ENCODE results near the gene SNX20. TPM values are rescaled to one million over a fixed set of nuclear protein-coding genes. Genes with fewer than 3 reads are reported as not detected.

The SNX20 gene
- total and polyA plus RNA-seq, 10 donors: 17.6 to 50.5 (median 31.5) TPM

DNA sequence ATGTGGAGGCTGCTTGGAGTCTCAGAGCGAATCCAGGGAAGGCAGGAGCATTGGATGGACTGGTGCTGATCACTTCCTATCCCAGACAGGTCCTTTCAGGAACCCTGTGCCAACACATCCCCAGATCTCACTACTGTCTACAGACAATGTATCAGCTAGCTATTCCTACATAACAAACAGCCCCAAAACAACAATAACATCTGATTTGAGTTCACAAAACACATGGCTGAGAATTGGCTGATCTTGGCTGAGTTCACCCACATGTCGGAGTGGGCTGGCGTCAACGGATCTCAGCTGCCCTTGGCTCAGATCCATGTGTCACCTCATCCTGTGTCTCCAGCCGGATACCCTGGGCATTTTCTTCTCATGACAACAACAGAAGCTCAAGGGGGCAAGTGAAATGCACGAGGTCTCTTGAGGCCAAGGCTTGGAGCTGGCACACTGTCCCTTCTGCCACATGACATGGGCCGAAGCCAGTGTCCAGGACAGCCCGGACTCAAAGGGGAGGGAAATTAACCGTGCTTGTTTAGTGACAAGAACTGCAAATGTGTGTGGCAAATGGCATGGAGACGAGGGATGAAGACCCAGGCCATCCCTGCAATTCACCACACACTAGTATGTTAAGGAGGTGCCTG is 18.7 kb downstream of the SNX20 start:
- no peaks in the 10 kb centered on the region for H3K27me3 ChIP-seq (replicated peaks in 1 of 7)
- intact Hi-C loops (cut with DNase I; ENCODE audit: low total_unique reads): loop anchor here (10.0 kb wide), 4 partner anchors 142 to 638 kb away; partner anchors contain the start of genes BRD7 and CNEP1R1
- no peak overlapping the region for H3K4me3 ChIP-seq
- no peak for DNase-seq
- no peaks in the 10 kb centered on the region for H3K9me3 ChIP-seq
- peaks cover 14 to 37% (median 33%) of the 10 kb centered on the region in 6 donors for H3K4me1 ChIP-seq
- WGBS, 5 donors: 89 to 97% (median 93%) methylated on average over 10 of the region's 10 CpGs
- TF ChIP-seq, protein P1, sequence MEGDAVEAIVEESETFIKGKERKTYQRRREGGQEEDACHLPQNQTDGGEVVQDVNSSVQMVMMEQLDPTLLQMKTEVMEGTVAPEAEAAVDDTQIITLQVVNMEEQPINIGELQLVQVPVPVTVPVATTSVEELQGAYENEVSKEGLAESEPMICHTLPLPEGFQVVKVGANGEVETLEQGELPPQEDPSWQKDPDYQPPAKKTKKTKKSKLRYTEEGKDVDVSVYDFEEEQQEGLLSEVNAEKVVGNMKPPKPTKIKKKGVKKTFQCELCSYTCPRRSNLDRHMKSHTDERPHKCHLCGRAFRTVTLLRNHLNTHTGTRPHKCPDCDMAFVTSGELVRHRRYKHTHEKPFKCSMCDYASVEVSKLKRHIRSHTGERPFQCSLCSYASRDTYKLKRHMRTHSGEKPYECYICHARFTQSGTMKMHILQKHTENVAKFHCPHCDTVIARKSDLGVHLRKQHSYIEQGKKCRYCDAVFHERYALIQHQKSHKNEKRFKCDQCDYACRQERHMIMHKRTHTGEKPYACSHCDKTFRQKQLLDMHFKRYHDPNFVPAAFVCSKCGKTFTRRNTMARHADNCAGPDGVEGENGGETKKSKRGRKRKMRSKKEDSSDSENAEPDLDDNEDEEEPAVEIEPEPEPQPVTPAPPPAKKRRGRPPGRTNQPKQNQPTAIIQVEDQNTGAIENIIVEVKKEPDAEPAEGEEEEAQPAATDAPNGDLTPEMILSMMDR (IDR thresholded peaks at IDR 0.05 in 8 of 11, conservative IDR thresholded peaks at IDR 0.05 in 3 of 11): no peak
- no peak for TF ChIP-seq POLR2AphosphoS5 (IDR thresholded peaks at IDR 0.05)
- TF ChIP-seq POLR2A (IDR thresholded peaks at IDR 0.05): no peak
- H3K27ac ChIP-seq: no peak overlapping the region
- H3K36me3 ChIP-seq: no peaks in the 10 kb centered on the region

DNA sequence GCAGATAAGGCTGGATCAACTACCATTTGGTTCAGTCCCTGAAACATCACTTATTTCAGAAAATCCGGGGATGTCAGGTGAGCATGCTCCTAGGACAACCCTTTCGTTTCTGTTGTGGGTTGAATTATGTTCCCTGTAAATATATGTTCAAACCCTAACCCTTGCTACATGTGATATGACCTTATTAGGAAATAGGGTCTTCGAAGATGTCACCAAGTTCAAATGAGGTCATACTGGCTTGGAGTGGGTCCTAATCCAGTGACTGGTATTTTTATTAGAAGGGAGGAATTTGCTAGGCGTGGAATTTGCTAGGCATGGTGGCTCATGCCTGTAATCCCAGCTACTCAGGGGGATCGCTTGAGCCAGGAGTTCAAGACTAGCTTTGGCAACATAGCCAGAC is 21.3 kb downstream of the SNX20 start:
- TF ChIP-seq POLR2AphosphoS5 (IDR thresholded peaks at IDR 0.05) (no peak), POLR2A (IDR thresholded peaks at IDR 0.05) (no peak)
- TF ChIP-seq, protein P1 (IDR thresholded peaks at IDR 0.05 in 8 of 11, conservative IDR thresholded peaks at IDR 0.05 in 3 of 11): no peak
- H3K9me3 ChIP-seq: no peaks in the 10 kb centered on the region
- H3K36me3 ChIP-seq: no peaks in the 10 kb centered on the region
- peaks cover 0 to 11% (median 8%) of the 10 kb centered on the region in 6 donors for H3K4me1 ChIP-seq
- peak overlapping the region in 3 of 8 donors; percentile 1 to 37 (median 24) for H3K27ac ChIP-seq
- H3K4me3 ChIP-seq: no peak overlapping the region
- intact Hi-C loops (cut with DNase I; ENCODE audit: low total_unique reads): loop anchor here (10.0 kb wide), 4 partner anchors 145 to 635 kb away; partner anchors contain the start of genes BRD7 and CNEP1R1
- 78 to 86% (median 83%) methylated on average over 5 of the region's 5 CpGs for WGBS, 5 donors
- no peaks in the 10 kb centered on the region for H3K27me3 ChIP-seq (replicated peaks in 1 of 7)
- no peak for DNase-seq

DNA sequence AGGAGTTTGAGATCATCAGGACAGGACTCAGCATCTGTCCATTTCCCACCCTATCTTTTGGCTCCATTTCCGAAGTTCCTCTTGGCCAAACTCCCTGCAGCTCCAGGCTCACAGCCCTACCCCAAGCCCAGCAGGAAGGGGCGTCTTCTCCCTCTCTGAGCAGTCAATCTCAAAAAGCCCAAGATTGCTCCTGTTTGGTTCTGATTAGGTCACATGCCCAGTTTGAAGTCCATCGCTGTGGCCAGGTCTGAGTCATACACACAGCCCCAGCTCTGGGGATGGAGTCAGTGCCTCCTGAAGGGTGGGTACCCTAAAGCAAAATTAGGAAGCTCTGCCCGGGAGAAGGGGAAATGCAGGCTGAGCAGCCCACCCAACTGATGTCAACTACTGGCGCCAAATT is 23.9 kb downstream of the SNX20 start:
- no peak overlapping the region for H3K4me3 ChIP-seq
- H3K27ac ChIP-seq: no peak overlapping the region
- no peaks in the 10 kb centered on the region for H3K36me3 ChIP-seq
- TF ChIP-seq POLR2AphosphoS5 (IDR thresholded peaks at IDR 0.05) (no peak), POLR2A (IDR thresholded peaks at IDR 0.05) (no peak)
- WGBS, 5 donors: 66 to 79% (median 74%) methylated on average over 4 to 5 of the region's 5 CpGs
- no peaks in the 10 kb centered on the region for H3K27me3 ChIP-seq (replicated peaks in 1 of 7)
- no peaks in the 10 kb centered on the region for H3K9me3 ChIP-seq
- H3K4me1 ChIP-seq: no peaks in the 10 kb centered on the region
- intact Hi-C loops (cut with DNase I; ENCODE audit: low total_unique reads): no loop called here
- no peak for DNase-seq

DNA sequence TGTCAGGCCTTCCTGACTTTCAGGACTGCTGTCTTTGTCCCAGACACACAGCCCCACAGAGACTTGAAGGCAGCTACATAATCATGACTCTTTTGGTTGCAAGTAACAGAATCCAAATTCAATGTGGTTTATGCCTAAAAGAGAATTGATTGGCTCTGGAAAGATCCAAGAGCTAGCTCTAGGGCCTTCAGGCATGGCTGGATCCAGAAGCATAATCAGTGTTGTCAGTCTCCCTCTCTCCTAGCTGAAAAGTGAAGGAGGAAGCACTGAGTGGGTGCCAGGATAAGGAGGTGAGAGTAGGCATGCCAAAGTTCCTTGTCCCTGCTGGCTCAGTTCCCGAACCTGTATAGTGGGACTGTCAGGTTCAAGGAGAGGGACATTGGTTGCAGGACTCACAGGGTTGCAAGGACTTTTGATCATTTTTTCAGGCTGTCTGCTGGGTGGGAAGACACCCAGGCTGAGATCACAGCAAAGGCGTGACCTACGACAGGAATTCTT is 25.5 kb downstream of the SNX20 start:
- 87 to 95% (median 92%) methylated on average over 3 of the region's 3 CpGs for WGBS, 5 donors
- Histone ChIP-seq H3K27ac (no peak overlapping the region), H3K9me3 (no peaks in the 10 kb centered on the region), H3K36me3 (no peaks in the 10 kb centered on the region), H3K4me3 (no peak overlapping the region), H3K4me1 (no peaks in the 10 kb centered on the region), H3K27me3 (replicated peaks in 1 of 7) (no peaks in the 10 kb centered on the region)
- intact Hi-C loops (cut with DNase I; ENCODE audit: low total_unique reads): no loop called here
- no peak for DNase-seq
- TF ChIP-seq, protein P1 (IDR thresholded peaks at IDR 0.05 in 8 of 11, conservative IDR thresholded peaks at IDR 0.05 in 3 of 11): no peak
- no peak for TF ChIP-seq POLR2A (IDR thresholded peaks at IDR 0.05)
- no peak for TF ChIP-seq POLR2AphosphoS5 (IDR thresholded peaks at IDR 0.05)

Measured in spleen (tissue), 11 donors.